Measurements from ENCODE around the gene PLA2G3. TPM values are rescaled to one million over a fixed set of nuclear protein-coding genes. Genes with fewer than 3 reads are reported as not detected.
A peak's percentile ranks its signal among the peaks of the same experiment; 100 is the strongest.

PLA2G3 gene
- total RNA-seq, 2 experiments from 2014 or later = not detected

DNA sequence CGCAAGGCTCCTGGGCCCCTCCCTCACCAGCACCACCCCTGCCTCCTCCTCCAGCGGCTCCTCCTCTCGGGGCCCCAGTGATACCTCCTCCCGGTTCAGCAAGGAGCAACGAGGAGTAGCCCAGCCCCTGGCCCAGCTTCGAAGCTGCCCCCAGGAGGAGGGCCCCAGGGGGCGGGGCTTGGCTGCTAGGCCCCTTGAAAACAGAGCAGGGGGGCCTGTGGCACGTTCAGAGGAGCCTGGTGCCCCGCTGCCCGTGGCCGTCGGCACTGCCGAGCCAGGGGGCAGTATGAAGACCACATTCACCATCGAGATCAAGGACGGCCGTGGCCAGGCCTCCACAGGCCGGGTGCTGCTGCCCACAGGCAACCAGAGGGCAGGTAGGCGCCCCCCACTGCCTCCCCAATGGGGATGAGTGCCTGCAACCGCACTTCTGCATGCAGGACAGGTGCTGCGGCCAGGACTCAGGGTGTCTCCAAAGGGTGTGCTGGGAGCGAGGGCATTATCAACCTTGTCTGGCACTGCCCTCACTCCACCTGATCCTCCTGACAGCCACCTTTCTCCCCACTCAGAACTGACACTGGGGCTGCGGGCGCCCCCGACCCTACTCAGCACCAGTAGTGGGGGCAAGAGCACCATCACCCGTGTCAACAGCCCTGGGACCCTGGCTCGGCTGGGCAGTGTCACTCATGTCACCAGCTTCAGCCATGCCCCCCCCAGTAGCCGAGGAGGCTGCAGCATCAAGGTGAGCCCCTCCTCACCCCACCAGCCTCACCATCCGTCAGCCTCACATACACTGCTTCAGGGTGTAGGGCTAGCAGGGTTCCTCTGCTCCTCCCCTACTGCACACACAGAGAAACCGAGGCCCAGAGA lies 49.0 kb downstream of the PLA2G3 start:
- POLR2A ChIA-PET = no interaction called here
- ATAC-seq (ENCODE audit: poor library complexity) (no peak), DNase-seq (no peak)
- H3K9me3 ChIP-seq (ENCODE audit: control insufficient read depth in 1 of 2, insufficient read depth in 1 of 2, low read length in 2 of 2) = no peaks in the 10 kb centered on the region
- H3K27ac ChIP-seq (ENCODE audit: low read depth in 1 of 2, low read length in 2 of 2) = no peak overlapping the region
- H3K9me3 Mint-ChIP-seq = no peaks in the 10 kb centered on the region
- H3K4me3 Mint-ChIP-seq = no peak overlapping the region
- no peaks in the 10 kb centered on the region for H3K36me3 ChIP-seq (ENCODE audit: insufficient read depth, low read length)
- CTCF ChIA-PET = no interaction called here
- no peak overlapping the region for H3K4me3 ChIP-seq (ENCODE audit: low read length)
- intact Hi-C loops (cut with DNase I, micrococcal nuclease) = no loop called here
- peaks cover 2% of the 10 kb centered on the region for H3K4me1 ChIP-seq (ENCODE audit: insufficient read depth, low read length)
- no peaks in the 10 kb centered on the region for H3K27me3 Mint-ChIP-seq
- no peaks in the 10 kb centered on the region for H3K4me1 Mint-ChIP-seq (ENCODE audit: low read depth)
- no peak overlapping the region for H3K27ac Mint-ChIP-seq
- H3K27me3 ChIP-seq (ENCODE audit: control insufficient read depth in 1 of 2, insufficient read depth in 2 of 2, low read length in 2 of 2) = no peaks in the 10 kb centered on the region
- TF ChIP-seq, protein P1, sequence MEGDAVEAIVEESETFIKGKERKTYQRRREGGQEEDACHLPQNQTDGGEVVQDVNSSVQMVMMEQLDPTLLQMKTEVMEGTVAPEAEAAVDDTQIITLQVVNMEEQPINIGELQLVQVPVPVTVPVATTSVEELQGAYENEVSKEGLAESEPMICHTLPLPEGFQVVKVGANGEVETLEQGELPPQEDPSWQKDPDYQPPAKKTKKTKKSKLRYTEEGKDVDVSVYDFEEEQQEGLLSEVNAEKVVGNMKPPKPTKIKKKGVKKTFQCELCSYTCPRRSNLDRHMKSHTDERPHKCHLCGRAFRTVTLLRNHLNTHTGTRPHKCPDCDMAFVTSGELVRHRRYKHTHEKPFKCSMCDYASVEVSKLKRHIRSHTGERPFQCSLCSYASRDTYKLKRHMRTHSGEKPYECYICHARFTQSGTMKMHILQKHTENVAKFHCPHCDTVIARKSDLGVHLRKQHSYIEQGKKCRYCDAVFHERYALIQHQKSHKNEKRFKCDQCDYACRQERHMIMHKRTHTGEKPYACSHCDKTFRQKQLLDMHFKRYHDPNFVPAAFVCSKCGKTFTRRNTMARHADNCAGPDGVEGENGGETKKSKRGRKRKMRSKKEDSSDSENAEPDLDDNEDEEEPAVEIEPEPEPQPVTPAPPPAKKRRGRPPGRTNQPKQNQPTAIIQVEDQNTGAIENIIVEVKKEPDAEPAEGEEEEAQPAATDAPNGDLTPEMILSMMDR (IDR thresholded peaks at IDR 0.05) = no peak
- H3K36me3 Mint-ChIP-seq (ENCODE audit: low read depth) = no peaks in the 10 kb centered on the region

DNA sequence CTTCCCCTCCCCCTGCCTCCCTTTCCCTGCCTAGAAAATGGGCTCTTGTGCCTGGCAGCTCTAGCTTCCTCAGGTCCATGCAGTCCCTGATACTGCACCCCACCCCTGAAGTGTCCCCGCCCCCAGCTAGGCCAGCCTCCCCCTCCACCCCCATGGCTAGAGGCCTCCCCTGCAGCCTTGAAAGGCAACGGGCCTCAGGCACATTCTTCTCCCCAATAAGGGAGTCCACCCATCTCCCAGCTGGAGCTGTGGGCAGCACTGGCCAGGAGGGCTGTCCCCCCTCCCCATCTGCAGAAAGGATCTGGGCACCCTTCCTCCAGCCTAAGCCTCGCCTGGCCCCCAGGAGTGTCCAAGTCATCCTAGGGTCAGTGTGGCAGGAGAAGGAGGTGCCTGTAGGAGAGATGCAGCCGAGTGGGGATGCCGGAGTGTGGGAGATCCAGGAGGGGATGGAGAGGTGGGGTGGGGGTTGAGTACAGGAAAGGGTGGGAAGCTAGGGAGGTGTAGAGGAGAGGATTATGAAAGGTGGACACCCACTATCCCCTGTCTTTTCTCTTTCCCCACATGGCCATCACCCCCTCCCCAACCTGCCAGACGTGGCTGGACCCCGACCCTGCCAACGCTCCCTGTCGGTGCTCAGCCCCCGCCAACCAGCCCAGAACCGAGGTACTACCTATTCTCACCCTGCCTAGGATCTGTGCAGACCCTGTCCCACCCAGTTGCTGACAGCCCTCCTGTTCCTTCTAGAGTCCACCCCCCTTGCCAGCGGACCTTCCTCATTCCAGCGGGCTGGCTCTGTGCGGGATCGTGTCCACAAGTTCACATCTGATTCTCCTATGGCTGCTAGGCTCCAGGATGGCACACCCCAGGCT lies 49.9 kb downstream of the PLA2G3 start:
- CTCF ChIA-PET = no interaction called here
- H3K27ac Mint-ChIP-seq = no peak overlapping the region
- DNase-seq (no peak), ATAC-seq (ENCODE audit: poor library complexity) (no peak)
- no peaks in the 10 kb centered on the region for H3K4me1 Mint-ChIP-seq (ENCODE audit: low read depth)
- Histone ChIP-seq H3K9me3 (ENCODE audit: control insufficient read depth in 1 of 2, insufficient read depth in 1 of 2, low read length in 2 of 2) (no peaks in the 10 kb centered on the region), H3K4me3 (ENCODE audit: low read length) (no peak overlapping the region), H3K36me3 (ENCODE audit: insufficient read depth, low read length) (no peaks in the 10 kb centered on the region), H3K27me3 (ENCODE audit: control insufficient read depth in 1 of 2, insufficient read depth in 2 of 2, low read length in 2 of 2) (no peaks in the 10 kb centered on the region), H3K27ac (ENCODE audit: low read depth in 1 of 2, low read length in 2 of 2) (no peak overlapping the region), H3K4me1 (ENCODE audit: insufficient read depth, low read length) (peaks cover 5% of the 10 kb centered on the region)
- H3K4me3 Mint-ChIP-seq = no peak overlapping the region
- no peaks in the 10 kb centered on the region for H3K9me3 Mint-ChIP-seq
- H3K27me3 Mint-ChIP-seq = no peaks in the 10 kb centered on the region
- no peaks in the 10 kb centered on the region for H3K36me3 Mint-ChIP-seq (ENCODE audit: low read depth)
- TF ChIP-seq, protein P1 (IDR thresholded peaks at IDR 0.05) = no peak
- POLR2A ChIA-PET = no interaction called here
- intact Hi-C loops (cut with DNase I, micrococcal nuclease) = no loop called here

DNA sequence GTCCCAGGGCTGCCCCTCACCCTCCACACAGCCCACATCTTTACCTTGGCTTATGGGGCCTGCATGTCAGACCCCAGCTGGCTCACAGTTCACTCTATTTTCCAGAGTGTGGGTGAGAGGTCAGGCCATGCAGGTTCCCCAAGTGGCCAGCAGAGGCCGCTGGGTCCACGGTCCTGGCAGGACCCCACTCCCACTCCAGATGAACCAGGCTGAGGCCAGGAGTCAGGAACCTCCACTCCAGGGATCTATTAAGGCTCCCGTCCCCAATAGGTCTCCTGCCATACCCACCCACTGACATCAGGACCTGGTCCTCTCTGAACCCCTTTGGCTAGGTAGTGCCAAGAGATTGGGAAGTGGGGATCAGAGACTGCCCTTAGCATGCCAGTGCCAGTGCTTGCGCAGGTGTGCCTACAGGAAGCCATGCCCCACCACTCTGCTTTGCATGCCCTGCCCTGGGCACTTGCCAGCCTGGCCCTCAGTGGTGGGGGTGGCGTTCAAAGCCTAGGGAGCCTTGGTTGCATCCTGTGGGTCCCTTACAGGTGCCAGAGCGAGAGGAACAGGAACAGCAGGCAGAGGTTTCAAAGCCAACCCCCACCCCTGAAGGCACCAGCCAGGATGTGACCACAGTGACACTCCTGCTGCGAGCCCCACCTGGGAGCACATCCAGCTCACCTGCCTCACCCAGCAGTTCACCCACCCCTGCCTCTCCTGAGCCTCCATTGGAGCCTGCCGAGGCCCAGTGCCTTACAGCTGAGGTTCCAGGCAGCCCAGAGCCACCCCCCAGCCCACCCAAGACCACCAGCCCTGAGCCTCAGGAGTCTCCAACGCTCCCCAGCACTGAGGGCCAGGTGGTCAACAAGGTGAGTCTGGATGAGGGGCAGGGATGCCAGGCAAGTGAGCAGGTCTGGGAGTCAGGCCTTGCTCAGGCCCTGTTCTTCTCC lies 50.9 kb downstream of the PLA2G3 start:
- Mint-ChIP-seq H3K4me1 (ENCODE audit: low read depth) (peaks cover under 1% of the 10 kb centered on the region), H3K4me3 (no peak overlapping the region), H3K9me3 (no peaks in the 10 kb centered on the region), H3K27me3 (no peaks in the 10 kb centered on the region), H3K36me3 (ENCODE audit: low read depth) (no peaks in the 10 kb centered on the region), H3K27ac (no peak overlapping the region)
- DNase-seq (peak in 11 of 14 experiments; percentile 19 to 68 (median 35)), ATAC-seq (ENCODE audit: poor library complexity) (no peak)
- TF ChIP-seq, protein P1 (IDR thresholded peaks at IDR 0.05) = peak; percentile 68
- Histone ChIP-seq H3K9me3 (ENCODE audit: control insufficient read depth in 1 of 2, insufficient read depth in 1 of 2, low read length in 2 of 2) (no peaks in the 10 kb centered on the region), H3K27me3 (ENCODE audit: control insufficient read depth in 1 of 2, insufficient read depth in 2 of 2, low read length in 2 of 2) (no peaks in the 10 kb centered on the region), H3K4me1 (ENCODE audit: insufficient read depth, low read length) (peaks cover 14% of the 10 kb centered on the region), H3K4me3 (ENCODE audit: low read length) (no peak overlapping the region), H3K36me3 (ENCODE audit: insufficient read depth, low read length) (no peaks in the 10 kb centered on the region), H3K27ac (ENCODE audit: low read depth in 1 of 2, low read length in 2 of 2) (no peak overlapping the region)
- ChIA-PET POLR2A (no interaction called here), CTCF (no interaction called here)
- intact Hi-C loops (cut with DNase I, micrococcal nuclease) = loop anchor here (1.0 to 10.0 kb wide), 6 partner anchors 58 to 425 kb away; partner anchors contain the start of gene DUSP18 (in 1 of the 2)
